OCI-M2 (cell line): Measurements from ENCODE around the gene LCK.
"Not testable (repeated sequence)": the region's sequence is repeated elsewhere in the genome, so short reads cannot be mapped to it uniquely, and the experiment has no call there.

Experiments
- DNase-seq: peaks from one replicate; lab custom pipeline; 2025; ENCODE audit not compliant: unreplicated experiment; lab: John Stamatoyannopoulos, UW

Gene LCK

GRCh38 chr1:32239790-32240139, 11.3 kb upstream of the LCK start:
- no peak for DNase-seq

GRCh38 chr1:32240140-32240951, 10.7 kb upstream of the LCK start:
- DNase-seq, result no peak

GRCh38 chr1:32241001-32241763, 9.9 kb upstream of the LCK start:
- DNase-seq, result no peak

- DNase-seq, result no peak
Observed at GRCh38 chr1:32242341-32242851, 8.7 kb upstream of the LCK start.

DNA sequence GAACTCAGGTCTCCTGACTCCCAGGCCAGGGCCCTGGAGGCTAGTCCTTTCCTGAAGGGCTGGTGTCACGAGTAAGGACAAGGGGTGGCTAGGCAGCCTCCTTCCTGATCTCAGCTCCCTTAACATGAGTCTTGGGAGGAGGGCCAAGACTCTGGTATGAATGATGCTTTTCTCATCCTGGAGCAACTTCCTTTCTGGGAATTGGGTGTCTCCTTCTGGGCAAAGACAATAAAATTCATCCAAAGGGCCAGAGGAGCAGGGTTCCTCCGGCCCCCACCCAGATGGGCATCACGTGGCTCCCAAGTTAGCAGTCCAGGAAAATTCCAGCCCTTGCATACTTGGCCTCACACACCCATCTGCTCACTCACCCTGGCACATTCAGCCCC, 4.2 kb upstream of the LCK start, which contains the start of gene FAM167B:
Gene FAM167B (plus strand): TSS at position 335 of the 386 bp plus-strand sequence. CDS start 200 bp downstream, outside the sequence.
- DNase-seq, result no peak

DNA sequence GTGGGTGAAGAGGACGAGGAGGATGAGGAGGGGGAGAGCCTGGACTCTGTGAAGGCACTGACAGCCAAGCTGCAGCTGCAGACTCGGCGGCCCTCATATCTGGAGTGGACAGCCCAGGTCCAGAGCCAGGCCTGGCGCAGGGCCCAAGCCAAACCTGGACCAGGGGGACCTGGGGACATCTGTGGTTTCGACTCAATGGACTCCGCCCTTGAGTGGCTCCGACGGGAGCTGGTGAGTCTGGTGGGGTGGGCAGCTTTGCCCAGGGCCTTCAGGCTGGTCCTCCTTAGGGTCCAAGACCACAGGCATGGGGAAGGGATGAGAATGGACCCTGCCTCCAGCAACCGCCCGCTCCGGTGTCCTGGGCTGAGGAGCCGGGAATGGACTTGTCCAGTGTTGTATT, 3.6 kb upstream of the LCK start:
- no peak for DNase-seq

GRCh38 chr1:32247983-32248889, 2.8 kb upstream of the LCK start:
- DNase-seq, result no peak

DNA sequence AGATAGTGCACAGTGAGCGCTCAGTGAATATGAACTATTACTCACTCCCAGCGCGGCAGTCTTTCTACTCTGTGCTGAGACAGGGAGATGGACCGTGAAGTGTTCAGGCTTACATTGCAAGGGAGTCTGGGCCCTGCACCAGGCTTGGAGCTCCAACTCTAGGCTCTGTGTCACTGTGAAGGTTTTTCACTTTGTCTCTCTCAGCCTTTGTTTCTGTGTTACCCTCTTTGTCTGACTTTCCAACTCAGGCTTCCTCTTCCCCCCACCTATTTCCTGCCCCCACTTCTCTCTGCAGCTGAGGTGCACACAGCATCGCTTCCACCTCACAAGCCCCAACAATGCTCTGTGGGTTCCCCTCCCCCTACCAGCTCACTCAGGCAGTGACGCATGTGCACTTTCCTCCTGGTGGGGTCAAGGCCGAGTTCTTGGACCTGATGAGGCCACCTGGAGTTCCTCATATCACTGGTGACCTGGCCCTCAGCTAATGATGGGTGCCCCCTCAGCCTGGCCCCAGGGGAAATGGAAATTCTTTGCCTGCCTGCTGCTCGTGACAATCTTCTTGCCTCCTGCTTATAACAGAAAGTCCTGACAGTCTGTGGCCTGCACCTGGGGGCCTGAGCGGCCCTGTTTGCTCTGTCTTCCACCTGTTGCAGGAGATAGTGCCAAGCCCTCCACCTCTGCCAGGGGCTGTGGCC, 1.1 kb upstream of the LCK start:
- no peak for DNase-seq

DNA sequence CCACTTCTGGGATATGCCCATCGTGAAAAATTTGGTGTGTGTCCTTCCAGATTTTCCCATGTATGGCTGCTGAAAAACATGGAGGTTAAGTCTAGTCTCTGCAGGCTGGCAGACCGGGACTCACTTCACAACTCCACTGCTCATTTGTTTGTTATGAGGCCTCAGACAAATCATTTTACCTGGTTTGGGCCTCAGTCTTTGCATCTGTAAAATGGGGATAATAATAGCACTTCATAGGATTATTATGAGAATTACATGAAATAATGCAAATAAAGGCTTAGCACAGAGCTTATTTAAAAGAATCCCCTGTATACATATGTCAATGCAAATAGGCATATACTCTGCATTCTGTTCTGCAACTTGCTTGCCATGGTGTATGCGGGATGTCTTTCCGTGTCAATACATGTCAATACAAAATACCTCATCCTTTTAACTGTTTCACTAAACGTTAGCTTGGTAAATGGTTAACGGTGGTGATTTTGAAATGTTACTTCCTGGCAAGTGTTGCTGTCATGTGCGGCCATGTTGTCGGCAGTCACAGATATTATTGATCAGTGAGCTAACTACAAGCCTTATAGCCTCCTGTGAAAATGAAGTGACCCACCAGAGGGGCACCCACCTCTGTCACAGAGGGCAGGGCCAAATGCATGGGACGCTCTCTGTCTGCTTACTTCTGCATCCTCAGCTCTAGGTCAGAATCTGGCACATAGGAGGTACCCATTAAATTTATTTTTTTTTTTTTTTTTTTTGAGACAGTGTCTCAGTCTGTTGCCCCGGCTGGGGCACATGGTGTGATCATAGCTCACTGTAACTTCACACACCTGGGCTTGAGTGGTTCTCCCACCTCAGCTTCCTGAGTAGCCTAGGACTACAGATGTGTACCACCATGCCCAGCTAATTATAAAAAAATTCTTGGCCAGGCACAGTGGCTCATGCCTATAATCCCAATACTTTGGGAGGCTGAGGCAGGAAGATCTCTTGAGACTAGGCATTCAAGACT, 4.3 kb downstream of the LCK start:
- no peak for DNase-seq

GRCh38 chr1:32256473-32257226, 5.6 kb downstream of the LCK start:
- no peak for DNase-seq

- no peak for DNase-seq
Observed at GRCh38 chr1:32257227-32257508, 6.1 kb downstream of the LCK start.

DNA sequence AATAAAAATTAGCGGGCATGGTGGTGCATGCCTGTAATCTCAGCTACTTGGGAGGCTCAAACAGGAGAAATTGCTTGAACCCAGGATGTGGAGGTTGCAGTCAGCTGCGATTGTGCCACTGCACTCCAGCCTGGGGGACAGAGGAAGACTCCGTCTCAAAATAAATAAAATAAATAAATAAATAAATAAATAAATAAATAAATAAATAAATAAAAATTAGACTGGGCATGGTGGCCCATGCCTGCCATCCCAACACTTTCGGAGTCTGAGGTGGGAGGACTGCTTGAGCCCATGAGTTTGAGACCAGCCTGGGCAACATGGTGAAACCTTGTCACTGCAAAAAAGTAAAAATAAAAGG, 12.2 kb downstream of the LCK start:
- DNase-seq, result not testable (repeated sequence)

- no peak for DNase-seq
Observed at GRCh38 chr1:32263744-32264143, 12.7 kb downstream of the LCK start.

GRCh38 chr1:32265846-32266245, 14.8 kb downstream of the LCK start:
- DNase-seq, result no peak

- no peak for DNase-seq
Observed at GRCh38 chr1:32266921-32267591, 16.0 kb downstream of the LCK start.

- DNase-seq, result no peak
Observed at GRCh38 chr1:32269744-32270143, 18.7 kb downstream of the LCK start.

DNA sequence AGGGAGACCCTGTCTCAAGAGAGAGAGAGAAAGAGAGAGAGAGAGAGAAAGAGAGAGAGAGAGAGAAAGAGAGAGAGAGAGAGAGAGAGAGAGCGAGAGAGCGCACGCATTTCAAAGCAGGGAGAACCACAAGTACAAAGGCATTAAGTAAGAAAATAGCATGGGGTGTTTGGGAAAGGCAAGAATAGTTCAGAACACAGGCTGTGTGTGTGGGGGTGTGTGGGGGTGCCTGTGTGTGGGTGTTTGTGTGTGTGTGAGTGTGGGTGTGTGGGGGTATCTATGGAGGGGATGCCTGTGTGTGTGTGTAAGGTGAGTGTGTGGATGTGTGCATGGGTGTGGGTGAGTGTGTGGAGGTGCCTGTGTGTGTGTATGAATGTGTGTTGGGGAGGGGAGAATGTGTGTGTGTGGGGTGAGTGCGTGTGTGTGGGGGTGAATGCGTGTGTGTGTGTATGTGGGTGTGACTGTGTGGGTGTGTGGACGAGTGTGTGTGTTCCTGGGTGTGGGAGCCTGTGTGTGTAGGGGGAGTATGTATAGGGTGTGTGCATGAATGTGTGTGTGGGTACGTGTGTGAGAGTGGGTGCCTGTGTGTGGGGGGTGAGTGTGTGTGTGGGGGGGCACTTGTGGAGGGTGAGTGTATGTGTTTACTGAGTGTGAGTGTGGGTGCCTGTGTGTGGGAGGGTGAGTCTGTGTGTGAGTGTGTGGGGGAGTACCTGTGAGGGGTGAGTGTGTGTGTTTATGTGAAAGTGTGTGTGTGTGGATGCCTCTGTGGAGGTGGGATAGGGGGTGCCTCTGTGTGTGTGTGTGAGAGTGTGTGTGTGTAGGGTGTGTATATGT, 21.7 kb downstream of the LCK start:
- DNase-seq, result no peak
